GM18858 (cell line): Measurements from ENCODE around the gene RGS7BP.
A peak's percentile ranks its signal among the peaks of the same experiment; 100 is the strongest.

Experiments
- ATAC-seq: cut with Tn5 transposase; IDR thresholded peaks from one replicate; pipeline ENCODE4 v1.9.1; 2021; ENCODE audit not compliant: unreplicated experiment

The RGS7BP gene

GRCh38 chr5:64505769-64506566 lies at the start of gene RGS7BP:
RGS7BP (plus strand) TSS chr5:64506015; CDS start chr5:64506625, 610 bp downstream.
- ATAC-seq, result no peak

GRCh38 chr5:64457846-64458245 lies 48.0 kb upstream of the RGS7BP start:
- ATAC-seq, result no peak

GRCh38 chr5:64458948-64459347 lies 46.9 kb upstream of the RGS7BP start:
- no peak for ATAC-seq

GRCh38 chr5:64462391-64462790 lies 43.4 kb upstream of the RGS7BP start:
- no peak for ATAC-seq

GRCh38 chr5:64486163-64486562 lies 19.7 kb upstream of the RGS7BP start:
- ATAC-seq, result no peak

GRCh38 chr5:64487283-64487682 lies 18.5 kb upstream of the RGS7BP start:
- no peak for ATAC-seq

- ATAC-seq, result no peak
These were observed 16.0 kb upstream of the RGS7BP start for GRCh38 chr5:64489857-64490256.

- ATAC-seq, result no peak
These were observed 8.4 kb upstream of the RGS7BP start for GRCh38 chr5:64497386-64497785.

GRCh38 chr5:64502196-64502595 lies 3.6 kb upstream of the RGS7BP start:
- no peak for ATAC-seq

GRCh38 chr5:64506567-64507263 lies 900 bp downstream of the RGS7BP start:
- no peak for ATAC-seq

GRCh38 chr5:64507264-64507605 lies 1.4 kb downstream of the RGS7BP start:
- no peak for ATAC-seq

- no peak for ATAC-seq
These were observed 4.0 kb downstream of the RGS7BP start for GRCh38 chr5:64509828-64510227.

GRCh38 chr5:64513492-64513891 lies 7.7 kb downstream of the RGS7BP start:
- ATAC-seq, result no peak

- no peak for ATAC-seq
These were observed 8.8 kb downstream of the RGS7BP start for GRCh38 chr5:64514612-64515011.

- no peak for ATAC-seq
These were observed 10.4 kb downstream of the RGS7BP start for GRCh38 chr5:64516216-64516615.

- peak; percentile 89 for ATAC-seq
These were observed 13.0 kb downstream of the RGS7BP start for GRCh38 chr5:64518793-64519192.

- ATAC-seq, result no peak
These were observed 13.4 kb downstream of the RGS7BP start for GRCh38 chr5:64519263-64519662.

GRCh38 chr5:64526734-64527439 lies 21.1 kb downstream of the RGS7BP start:
- no peak for ATAC-seq

GRCh38 chr5:64530076-64530475 lies 24.3 kb downstream of the RGS7BP start:
- ATAC-seq, result no peak

GRCh38 chr5:64532212-64532611 lies 26.4 kb downstream of the RGS7BP start:
- no peak for ATAC-seq

- no peak for ATAC-seq
These were observed 26.8 kb downstream of the RGS7BP start for GRCh38 chr5:64532657-64533056.

- no peak for ATAC-seq
These were observed 28.2 kb downstream of the RGS7BP start for GRCh38 chr5:64534033-64534432.
